ENCODE results near the gene DMRT1.
"Not testable (repeated sequence)": the region's sequence is repeated elsewhere in the genome, so short reads cannot be mapped to it uniquely, and the experiment has no call there.

The DMRT1 gene

GRCh38 chr9:859251-859650 is 17.8 kb downstream of the DMRT1 start:
- no peak for DNase-seq (ENCODE audit: low read depth, low spot score)

GRCh38 chr9:860706-861105 is 19.2 kb downstream of the DMRT1 start:
- no peak for DNase-seq (ENCODE audit: low read depth, low spot score)

- not testable (repeated sequence) for DNase-seq (ENCODE audit: low read depth, low spot score)
Measured at GRCh38 chr9:861525-861924, 20.0 kb downstream of the DMRT1 start.

- DNase-seq (ENCODE audit: low read depth, low spot score): no peak
Measured at GRCh38 chr9:875119-875962, 33.8 kb downstream of the DMRT1 start.

- DNase-seq (ENCODE audit: low read depth, low spot score): no peak
Measured at GRCh38 chr9:876425-876824, 34.9 kb downstream of the DMRT1 start.

GRCh38 chr9:878239-878638 is 36.7 kb downstream of the DMRT1 start:
- no peak for DNase-seq (ENCODE audit: low read depth, low spot score)

- DNase-seq (ENCODE audit: low read depth, low spot score): no peak
Measured at GRCh38 chr9:880725-881124, 39.2 kb downstream of the DMRT1 start.

GRCh38 chr9:882416-882924 is 41.0 kb downstream of the DMRT1 start:
- DNase-seq (ENCODE audit: low read depth, low spot score): no peak

- no peak for DNase-seq (ENCODE audit: low read depth, low spot score)
Measured at GRCh38 chr9:883011-883410, 41.5 kb downstream of the DMRT1 start.

GRCh38 chr9:886886-887285 is 45.4 kb downstream of the DMRT1 start:
- no peak for DNase-seq (ENCODE audit: low read depth, low spot score)

GRCh38 chr9:892123-892522 is 50.6 kb downstream of the DMRT1 start:
- no peak for DNase-seq (ENCODE audit: low read depth, low spot score)

GRCh38 chr9:893115-893514 is 51.6 kb downstream of the DMRT1 start:
- no peak for DNase-seq (ENCODE audit: low read depth, low spot score)

- peak; percentile 1 for DNase-seq (ENCODE audit: low read depth, low spot score)
Measured at GRCh38 chr9:893843-894420, 52.4 kb downstream of the DMRT1 start.

- DNase-seq (ENCODE audit: low read depth, low spot score): no peak
Measured at GRCh38 chr9:899440-900184, 58.1 kb downstream of the DMRT1 start.

GRCh38 chr9:903886-904285 is 62.4 kb downstream of the DMRT1 start:
- DNase-seq (ENCODE audit: low read depth, low spot score): no peak

GRCh38 chr9:905906-906305 is 64.4 kb downstream of the DMRT1 start:
- no peak for DNase-seq (ENCODE audit: low read depth, low spot score)

GRCh38 chr9:908536-909205 is 67.2 kb downstream of the DMRT1 start:
- DNase-seq (ENCODE audit: low read depth, low spot score): no peak

- DNase-seq (ENCODE audit: low read depth, low spot score): no peak
Measured at GRCh38 chr9:911005-911404, 69.5 kb downstream of the DMRT1 start.

- no peak for DNase-seq (ENCODE audit: low read depth, low spot score)
Measured at GRCh38 chr9:912776-913175, 71.3 kb downstream of the DMRT1 start.

- not testable (repeated sequence) for DNase-seq (ENCODE audit: low read depth, low spot score)
Measured at GRCh38 chr9:913526-913925, 72.0 kb downstream of the DMRT1 start.

GRCh38 chr9:917730-918129 is 76.2 kb downstream of the DMRT1 start:
- DNase-seq (ENCODE audit: low read depth, low spot score): no peak

GRCh38 chr9:920927-921326 is 79.4 kb downstream of the DMRT1 start:
- DNase-seq (ENCODE audit: low read depth, low spot score): no peak
